MM.1S (cell line): Measurements from ENCODE around the gene DDC.

Experiments used
- DNase-seq: peaks from one replicate; pipeline ENCODE4 v3.0.0-alpha.2; 2015
- H2AFZ ChIP-seq: fragments of 300-600 bp; sonication (generic); 2 replicates; pipeline ENCODE4 v1.6.0; 2016; ENCODE audit warnings: antibody characterized with exemption, low read length
- H3F3A ChIP-seq: fragments of 300-600 bp; sonication (generic); 2 replicates; pipeline ENCODE4 v1.6.1; 2016; ENCODE audit warnings: mild to moderate bottlenecking, antibody characterized with exemption, low read length, moderate library complexity, mixed read lengths; ENCODE audit not compliant: insufficient read depth
- H3K27ac ChIP-seq: fragments of 300-600 bp; sonication (generic); 2 replicates; pipeline ENCODE4 v1.5.1; 2016; ENCODE audit warnings: mild to moderate bottlenecking, low read length
- H3K27me3 ChIP-seq: fragments of 300-600 bp; sonication (generic); replicated peaks from 2 replicates; pipeline ENCODE4 v1.6.0; 2016; ENCODE audit warnings: low read length; ENCODE audit not compliant: insufficient read depth
- H3K36me3 ChIP-seq: fragments of 300-600 bp; sonication (generic); replicated peaks from 2 replicates; pipeline ENCODE4 v1.6.1; 2016; ENCODE audit warnings: mild to moderate bottlenecking, low read length, mixed read lengths; ENCODE audit not compliant: insufficient read depth
- H3K4me1 ChIP-seq: fragments of 300-600 bp; sonication (generic); 2 replicates; pipeline ENCODE4 v1.6.1; 2016; ENCODE audit warnings: low read length, mixed read lengths
- H3K4me2 ChIP-seq: fragments of 300-600 bp; sonication (generic); 2 replicates; pipeline ENCODE4 v1.6.0; 2016; ENCODE audit warnings: low read depth, low read length
- H3K4me3 ChIP-seq: fragments of 300-600 bp; sonication (generic); 2 replicates; pipeline ENCODE4 v1.5.1; 2016; ENCODE audit warnings: low read length, mixed read lengths
- H3K79me2 ChIP-seq: fragments of 300-600 bp; sonication (generic); 2 replicates; pipeline ENCODE4 v1.6.1; 2016; ENCODE audit warnings: mixed run types, low read length, mixed read lengths
- H3K9ac ChIP-seq: fragments of 300-600 bp; sonication (generic); 2 replicates; pipeline ENCODE4 v1.6.1; 2016; ENCODE audit warnings: low read length, mixed read lengths
- H3K9me2 ChIP-seq: fragments of 300-600 bp; sonication (generic); replicated peaks from 2 replicates; pipeline ENCODE4 v1.6.1; 2016; ENCODE audit warnings: mild to moderate bottlenecking, low read length, mixed read lengths; ENCODE audit not compliant: insufficient read depth
- H3K9me3 ChIP-seq: fragments of 300-600 bp; sonication (generic); replicated peaks from 2 replicates; pipeline ENCODE4 v1.6.1; 2016; ENCODE audit warnings: mild to moderate bottlenecking, low read length, mixed read lengths; ENCODE audit not compliant: insufficient read depth
- H4K20me1 ChIP-seq: fragments of 300-600 bp; sonication (generic); 2 replicates; pipeline ENCODE4 v1.6.1; 2016; ENCODE audit warnings: mild to moderate bottlenecking, low read length, moderate library complexity, mixed read lengths; ENCODE audit not compliant: insufficient read depth
- EZH2 ChIP-seq: fragments of 300-600 bp; sonication (generic); optimal IDR thresholded peaks from 2 replicates; pipeline ENCODE3; 2017; ENCODE audit warnings: low read depth, mild to moderate bottlenecking, antibody characterized with exemption, low read length, mixed read lengths
- EZH2phosphoT487 ChIP-seq: fragments of 300-600 bp; sonication (generic); IDR thresholded peaks from 2 replicates; pipeline ENCODE4 v1.6.1; 2018; ENCODE audit warnings: antibody characterized with exemption, low read length
- TF ChIP-seq, protein P1 (sequence below): fragments of 300-600 bp; sonication (generic); IDR thresholded peaks from 2 replicates; pipeline ENCODE4 v1.5.1; 2016; ENCODE audit warnings: antibody characterized with exemption, low read length, mixed read lengths

Gene DDC

DNA sequence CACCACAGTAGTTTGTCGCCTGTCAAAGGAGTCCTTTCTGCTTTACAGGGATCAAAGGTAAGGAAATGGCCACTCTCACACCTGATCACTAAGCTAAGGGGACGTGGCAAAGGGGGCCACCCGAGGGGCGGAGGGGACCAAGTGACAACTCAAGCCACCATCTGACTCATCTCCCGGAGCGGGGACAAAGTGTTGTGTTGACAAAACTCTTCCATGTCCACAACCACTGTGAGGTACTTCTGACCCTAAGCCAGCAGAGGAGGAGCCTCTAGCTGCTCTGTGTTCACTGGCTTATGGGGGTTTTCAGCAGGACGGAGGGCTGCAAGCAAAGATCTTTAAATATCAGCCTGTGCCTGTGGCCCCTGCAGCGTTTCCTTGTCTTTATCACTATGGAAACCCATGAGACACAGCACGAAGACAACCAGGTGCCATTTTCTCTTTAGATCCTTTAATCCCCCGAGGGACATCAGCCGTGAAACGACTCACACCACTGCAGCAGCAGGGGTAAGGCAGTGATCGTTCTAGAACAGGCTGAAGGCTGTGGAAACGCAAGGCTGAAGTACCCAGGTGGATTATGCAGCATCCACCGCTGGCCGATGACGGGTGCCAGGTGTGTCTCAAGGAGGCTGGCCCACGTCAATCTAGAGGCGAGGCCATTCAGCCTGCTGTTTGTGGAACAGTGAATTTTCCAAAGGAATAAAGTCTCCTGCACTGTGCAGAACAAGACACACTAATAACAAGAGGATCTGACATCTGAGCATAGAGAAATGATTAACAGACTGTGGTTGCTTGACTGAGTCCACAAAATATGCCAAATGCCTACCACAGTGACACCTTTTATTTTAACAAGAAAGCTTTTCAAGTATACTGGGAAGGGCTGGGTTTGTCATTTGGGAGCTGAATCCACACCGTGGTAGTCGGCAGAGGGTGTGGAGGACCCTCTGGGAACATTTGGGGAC lies 26.6 kb upstream of the DDC start:
- Histone ChIP-seq H2AFZ (no peak overlapping the region), H3K9me3 (no peaks in the 10 kb centered on the region), H3K9ac (no peak overlapping the region), H3K36me3 (no peaks in the 10 kb centered on the region), H3K27ac (no peak overlapping the region), H3K79me2 (no peaks in the 10 kb centered on the region), H3K4me1 (peaks cover 11% of the 10 kb centered on the region; the same call in 1 of the 2 replicates), H3K9me2 (no peaks in the 10 kb centered on the region), H3K27me3 (no peaks in the 10 kb centered on the region), H3F3A (no peaks in the 10 kb centered on the region; the same call in 1 of the 2 replicates), H3K4me2 (no peak overlapping the region), H3K4me3 (no peak overlapping the region), H4K20me1 (no peaks in the 10 kb centered on the region)
- TF ChIP-seq, protein P1, sequence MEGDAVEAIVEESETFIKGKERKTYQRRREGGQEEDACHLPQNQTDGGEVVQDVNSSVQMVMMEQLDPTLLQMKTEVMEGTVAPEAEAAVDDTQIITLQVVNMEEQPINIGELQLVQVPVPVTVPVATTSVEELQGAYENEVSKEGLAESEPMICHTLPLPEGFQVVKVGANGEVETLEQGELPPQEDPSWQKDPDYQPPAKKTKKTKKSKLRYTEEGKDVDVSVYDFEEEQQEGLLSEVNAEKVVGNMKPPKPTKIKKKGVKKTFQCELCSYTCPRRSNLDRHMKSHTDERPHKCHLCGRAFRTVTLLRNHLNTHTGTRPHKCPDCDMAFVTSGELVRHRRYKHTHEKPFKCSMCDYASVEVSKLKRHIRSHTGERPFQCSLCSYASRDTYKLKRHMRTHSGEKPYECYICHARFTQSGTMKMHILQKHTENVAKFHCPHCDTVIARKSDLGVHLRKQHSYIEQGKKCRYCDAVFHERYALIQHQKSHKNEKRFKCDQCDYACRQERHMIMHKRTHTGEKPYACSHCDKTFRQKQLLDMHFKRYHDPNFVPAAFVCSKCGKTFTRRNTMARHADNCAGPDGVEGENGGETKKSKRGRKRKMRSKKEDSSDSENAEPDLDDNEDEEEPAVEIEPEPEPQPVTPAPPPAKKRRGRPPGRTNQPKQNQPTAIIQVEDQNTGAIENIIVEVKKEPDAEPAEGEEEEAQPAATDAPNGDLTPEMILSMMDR = no peak
- no peak for TF ChIP-seq EZH2
- TF ChIP-seq EZH2phosphoT487 = no peak
- DNase-seq = no peak

DNA sequence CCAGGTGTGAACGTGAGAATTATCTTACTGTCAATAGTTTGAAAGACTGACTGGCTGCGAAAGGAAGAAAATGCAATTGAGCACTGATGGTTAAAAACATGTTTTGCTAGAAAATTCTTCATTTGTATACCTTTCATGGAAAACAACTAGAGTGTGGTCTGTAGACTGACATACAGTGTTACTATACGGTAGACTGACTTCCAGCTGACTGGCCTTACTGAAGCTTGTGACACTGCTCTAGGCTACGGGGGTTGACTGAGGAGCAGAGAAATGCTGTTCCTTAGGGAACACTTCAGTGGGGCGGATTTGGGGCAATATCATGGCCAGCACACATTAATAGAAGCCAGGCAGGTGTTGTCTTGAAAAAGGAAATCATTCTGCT lies 25.9 kb upstream of the DDC start:
- Histone ChIP-seq H3K27ac (no peak overlapping the region), H3K9ac (no peak overlapping the region), H3K9me2 (no peaks in the 10 kb centered on the region), H4K20me1 (no peaks in the 10 kb centered on the region), H3K36me3 (no peaks in the 10 kb centered on the region), H3K9me3 (no peaks in the 10 kb centered on the region), H3K79me2 (no peaks in the 10 kb centered on the region), H3K4me2 (no peak overlapping the region), H3K27me3 (no peaks in the 10 kb centered on the region), H2AFZ (no peak overlapping the region), H3F3A (no peaks in the 10 kb centered on the region; the same call in 1 of the 2 replicates), H3K4me3 (no peak overlapping the region), H3K4me1 (peaks cover 11% of the 10 kb centered on the region; the same call in 1 of the 2 replicates)
- TF ChIP-seq, protein P1 = no peak
- TF ChIP-seq EZH2phosphoT487 = no peak
- TF ChIP-seq EZH2 = no peak
- no peak for DNase-seq

DNA sequence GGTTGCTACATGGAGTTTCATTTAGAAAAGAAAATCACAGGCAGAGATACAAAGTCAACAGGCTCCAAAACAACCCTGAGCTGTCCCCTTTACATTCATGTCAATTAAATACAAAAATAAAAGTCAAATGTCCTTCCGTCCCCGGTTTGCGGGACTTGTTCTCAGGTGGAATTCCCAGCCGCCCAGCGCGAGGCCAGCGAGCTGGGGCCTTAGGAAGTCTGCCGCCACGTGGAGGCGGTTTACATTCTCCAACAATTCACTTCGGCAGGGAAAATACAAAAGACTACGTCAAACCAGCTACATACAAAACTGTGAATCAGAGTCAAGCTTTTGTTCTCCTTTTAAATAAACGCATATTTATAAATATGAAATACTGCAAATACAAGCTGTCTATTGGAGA lies 25.3 kb upstream of the DDC start:
- Histone ChIP-seq H3K27ac (no peak overlapping the region), H3K27me3 (no peaks in the 10 kb centered on the region), H3K4me1 (peaks cover 11% of the 10 kb centered on the region; the same call in 1 of the 2 replicates), H4K20me1 (no peaks in the 10 kb centered on the region), H3K9ac (no peak overlapping the region), H3K79me2 (no peaks in the 10 kb centered on the region), H2AFZ (no peak overlapping the region), H3K4me3 (no peak overlapping the region), H3F3A (no peaks in the 10 kb centered on the region), H3K36me3 (no peaks in the 10 kb centered on the region), H3K9me3 (no peaks in the 10 kb centered on the region), H3K9me2 (no peaks in the 10 kb centered on the region), H3K4me2 (no peak overlapping the region)
- TF ChIP-seq EZH2 (no peak), EZH2phosphoT487 (no peak)
- TF ChIP-seq, protein P1 = no peak
- no peak for DNase-seq
